ENCODE measurements around the gene TMEM53.
"Not testable (repeated sequence)": the region's sequence is repeated elsewhere in the genome, so short reads cannot be mapped to it uniquely, and the experiment has no call there.

TMEM53 gene

DNA sequence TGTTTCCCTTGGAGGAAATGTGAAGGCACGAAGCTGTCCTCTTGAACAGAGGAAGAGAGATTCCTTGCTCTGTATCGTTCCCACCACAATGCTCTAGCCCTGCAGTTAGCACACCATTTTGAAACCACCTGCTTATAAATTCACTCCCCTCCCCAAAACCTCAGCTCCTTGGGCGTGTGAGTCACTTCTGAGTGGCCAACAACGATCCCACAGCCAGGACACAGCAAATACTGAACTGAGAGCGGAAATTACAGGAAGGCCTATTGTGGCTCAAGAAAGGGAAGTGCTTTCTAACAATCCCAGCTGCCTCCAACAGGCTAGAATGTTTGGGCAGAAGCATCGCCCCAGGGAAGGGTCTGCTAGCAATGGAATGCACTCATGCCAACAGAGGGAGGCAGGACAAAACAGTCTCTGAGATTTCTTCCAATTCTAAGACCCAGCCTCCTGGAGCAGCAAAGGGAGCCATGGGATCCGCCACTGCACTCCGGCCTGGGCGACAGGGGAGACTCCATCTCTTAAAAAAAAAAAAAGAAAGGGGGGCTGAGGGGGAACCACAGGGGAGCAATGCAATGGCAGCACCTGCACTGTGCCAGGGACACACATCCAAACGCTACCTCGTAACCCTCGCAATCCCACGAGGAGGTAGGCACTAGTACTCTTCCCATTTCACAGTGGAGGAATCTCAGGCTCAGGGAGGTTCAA lies 1.9 kb downstream of the TMEM53 start:
- no peak for DNase-seq

DNA sequence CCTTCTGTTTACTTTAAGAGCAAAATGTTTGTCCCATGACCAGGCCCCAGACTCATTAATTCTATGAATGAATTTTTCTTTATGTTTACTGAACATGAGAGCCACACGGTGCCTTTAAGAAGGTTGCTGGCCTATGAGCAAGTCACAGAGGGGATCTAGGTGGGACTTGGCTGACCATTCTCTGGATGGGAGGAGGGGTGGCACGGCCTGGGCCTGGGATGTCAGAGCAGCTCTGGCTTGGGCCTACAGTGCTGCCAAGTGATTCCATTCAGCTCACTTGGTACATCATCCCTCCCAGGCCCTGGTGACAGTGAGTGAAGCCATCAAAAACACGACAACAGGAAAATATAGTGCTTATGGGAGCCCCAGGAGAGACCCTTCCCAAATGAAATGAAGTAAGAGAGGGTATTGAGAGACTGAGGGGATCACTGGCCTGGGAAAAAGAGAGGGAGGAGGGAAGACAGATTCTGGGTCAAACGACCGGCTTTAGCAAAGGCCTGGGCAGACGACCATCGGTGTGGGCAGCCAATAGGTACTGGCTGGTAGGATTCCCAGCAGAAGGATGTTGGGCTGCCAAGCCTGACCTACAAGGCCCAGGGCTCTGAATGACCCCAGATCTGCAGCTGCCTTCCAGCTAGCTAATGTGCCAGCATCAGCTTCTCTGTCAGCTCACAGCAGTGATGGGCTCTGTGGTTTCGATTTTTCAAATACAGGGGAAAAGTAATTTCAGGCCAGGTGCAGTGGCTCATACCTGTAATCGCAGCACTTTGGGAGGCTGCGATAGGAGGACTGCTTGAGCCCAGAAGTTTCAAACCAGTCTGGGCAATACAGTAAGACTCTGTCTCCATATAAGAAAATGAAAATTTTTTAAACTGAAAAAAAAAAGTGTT lies 3.3 kb downstream of the TMEM53 start:
- no peak for DNase-seq

DNA sequence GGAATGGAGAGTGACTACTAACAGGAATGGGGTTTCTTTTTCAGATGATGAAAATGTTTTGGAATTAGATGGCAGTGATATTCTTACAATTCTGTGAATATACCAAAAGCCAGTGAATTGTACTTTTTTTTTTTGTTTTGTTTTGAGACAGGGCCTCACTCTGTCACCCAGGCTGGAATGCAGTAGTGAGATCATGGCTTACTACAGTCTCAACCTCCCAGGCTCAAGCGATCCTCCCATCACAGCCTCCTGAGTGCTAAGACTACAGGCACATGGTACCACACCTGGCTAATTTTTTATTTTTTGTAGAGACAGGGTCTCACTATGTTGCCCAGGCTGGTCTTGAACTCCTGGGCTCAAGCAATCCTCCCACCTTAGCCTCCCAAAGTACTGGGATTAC lies 7.6 kb downstream of the TMEM53 start:
- DNase-seq = not testable (repeated sequence)

DNA sequence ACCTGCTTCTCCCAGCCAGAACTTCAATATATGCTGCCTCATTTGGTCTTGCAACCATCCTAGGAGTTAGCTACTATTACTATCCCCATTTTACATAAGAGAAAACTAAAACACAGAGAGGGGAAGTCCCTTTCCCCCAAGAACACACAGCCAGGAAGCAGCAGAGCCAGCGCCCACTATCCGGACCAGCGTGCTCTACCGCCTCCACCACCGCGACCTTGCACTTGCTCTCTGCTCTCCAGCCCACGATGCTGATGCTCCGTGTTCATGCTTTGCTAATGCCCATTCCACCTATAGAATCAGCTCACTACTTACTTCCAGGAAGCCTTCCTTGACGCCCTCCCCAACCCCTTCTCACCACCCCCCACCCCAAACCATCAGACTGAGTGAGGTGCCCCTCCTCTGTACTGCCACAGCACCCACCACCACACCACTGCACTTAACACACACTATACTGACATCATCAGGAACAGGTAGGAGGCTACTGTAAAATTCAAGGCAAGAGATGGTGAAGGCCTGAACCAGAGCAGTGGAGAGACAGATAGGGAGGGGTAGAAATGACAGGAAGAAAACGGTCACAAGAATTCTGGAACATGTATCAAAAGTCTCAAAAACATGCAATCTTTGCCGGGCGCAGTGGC lies 9.4 kb downstream of the TMEM53 start:
- no peak for DNase-seq

DNA sequence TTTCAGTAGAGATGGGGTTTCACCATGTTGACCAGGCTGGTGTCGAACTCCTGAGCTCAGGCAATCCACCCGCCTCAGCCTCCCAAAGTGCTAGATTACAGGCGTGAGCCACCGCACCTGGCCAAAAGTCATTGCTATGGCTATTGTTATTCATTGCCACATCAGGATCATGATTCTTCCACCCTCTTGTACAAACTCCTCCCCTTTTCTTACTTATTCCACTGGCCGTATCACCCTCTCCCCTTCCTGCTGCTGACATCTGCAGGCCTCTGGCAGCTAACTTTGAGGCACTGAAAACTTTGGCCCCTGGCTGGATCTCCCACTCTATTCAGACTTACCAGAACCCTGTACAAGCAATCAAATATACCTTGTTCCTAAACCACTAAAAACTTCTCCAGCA lies 10.9 kb downstream of the TMEM53 start:
- DNase-seq = no peak

DNA sequence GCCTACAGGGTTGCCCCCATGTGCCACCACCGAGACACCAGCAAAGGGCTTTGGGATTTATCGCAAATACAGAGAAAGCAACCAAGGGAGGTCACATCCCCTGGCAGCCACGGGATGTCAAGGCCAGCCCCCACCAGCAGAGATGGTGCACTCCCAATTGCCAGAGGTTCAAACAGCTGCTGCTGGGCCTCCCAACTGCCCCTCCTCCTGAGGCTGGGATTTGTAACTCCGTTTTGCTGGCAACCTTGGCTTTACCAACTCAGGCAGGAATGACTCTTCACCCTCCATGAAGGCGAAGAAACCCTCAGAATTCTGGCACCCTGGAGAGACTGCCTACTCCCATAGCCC lies 11.6 kb downstream of the TMEM53 start:
- DNase-seq = no peak

DNA sequence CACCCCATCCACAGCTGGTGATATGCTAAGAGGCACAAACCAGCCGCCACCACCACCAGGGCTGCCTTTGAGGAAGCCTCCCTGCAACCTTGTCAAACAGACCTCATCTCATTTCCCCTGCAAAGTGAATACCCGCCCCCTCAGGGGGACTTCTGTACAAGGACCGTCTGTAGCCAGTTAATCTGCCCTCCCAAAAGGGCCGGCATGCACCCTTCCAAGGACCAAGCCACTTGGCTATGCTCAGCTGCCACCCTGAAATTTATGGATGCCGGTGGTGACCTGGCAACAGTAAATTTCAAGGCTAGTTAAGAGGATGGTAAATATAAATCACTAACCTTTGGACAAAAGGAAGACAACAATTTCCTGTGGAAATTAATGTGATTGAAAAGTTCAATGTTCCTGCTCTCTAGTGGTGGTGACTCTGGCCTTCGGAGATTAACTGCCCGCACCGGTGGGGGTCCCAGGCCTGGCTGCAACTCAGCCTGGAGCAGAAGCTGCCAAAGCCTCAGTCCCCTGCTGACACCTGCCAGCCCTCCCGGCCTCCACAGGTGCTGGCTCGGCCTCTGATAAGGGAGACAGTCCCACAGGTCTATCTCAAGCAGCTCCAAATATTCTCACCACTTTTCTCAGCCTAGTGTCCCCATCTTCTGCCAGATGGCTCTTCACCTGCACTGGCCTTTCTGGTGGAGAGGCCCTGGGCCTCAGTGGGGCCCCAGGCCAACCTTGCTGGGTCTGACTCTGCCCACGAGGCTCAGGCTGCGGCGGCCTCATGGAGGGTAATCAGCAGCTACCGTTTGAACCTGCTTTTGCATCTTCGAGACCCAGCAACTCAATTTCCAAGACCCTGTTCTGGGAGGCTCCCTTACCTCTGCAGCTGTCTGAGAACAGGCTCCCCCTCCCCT lies 12.2 kb downstream of the TMEM53 start:
- DNase-seq = no peak

DNA sequence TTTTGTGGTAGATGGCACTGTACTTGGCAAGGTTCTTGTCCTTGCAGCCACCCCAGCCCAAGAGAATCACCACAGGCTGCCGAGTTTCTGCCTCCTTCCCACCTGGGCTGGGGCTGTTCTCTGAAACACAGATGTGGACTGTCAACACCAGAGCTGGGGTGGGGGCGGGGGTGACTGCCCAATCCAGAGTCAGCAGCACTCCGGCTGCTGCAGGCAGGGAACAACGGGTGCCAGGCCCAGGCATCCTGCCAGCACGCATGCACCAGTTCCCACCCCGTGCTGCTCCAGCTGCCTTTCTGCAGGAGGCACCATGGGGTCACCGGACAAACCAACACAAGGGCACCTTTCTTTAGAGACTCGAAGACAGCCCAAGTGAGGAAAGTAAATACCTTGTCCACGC lies 14.1 kb downstream of the TMEM53 start:
- DNase-seq = no peak

DNA sequence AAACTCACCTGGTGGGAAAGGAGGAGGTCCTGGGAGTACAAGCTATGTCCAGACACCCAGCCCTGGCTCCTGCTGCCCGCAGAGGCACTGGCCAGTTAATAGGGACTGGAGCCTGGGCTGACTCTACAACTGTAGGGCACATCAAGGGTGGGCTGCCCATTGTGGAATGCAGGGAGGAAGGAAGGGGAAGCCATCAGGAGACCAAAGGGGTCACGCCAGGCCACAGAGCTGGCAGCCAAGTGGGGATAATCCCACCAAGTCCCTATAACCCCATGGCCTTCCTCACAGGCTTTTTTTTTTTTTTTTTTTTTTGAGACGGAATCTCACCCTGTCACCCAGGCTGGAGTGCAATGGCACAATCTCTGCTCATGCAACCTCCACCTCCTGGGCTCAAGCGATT lies 14.7 kb downstream of the TMEM53 start:
- DNase-seq = no peak

DNA sequence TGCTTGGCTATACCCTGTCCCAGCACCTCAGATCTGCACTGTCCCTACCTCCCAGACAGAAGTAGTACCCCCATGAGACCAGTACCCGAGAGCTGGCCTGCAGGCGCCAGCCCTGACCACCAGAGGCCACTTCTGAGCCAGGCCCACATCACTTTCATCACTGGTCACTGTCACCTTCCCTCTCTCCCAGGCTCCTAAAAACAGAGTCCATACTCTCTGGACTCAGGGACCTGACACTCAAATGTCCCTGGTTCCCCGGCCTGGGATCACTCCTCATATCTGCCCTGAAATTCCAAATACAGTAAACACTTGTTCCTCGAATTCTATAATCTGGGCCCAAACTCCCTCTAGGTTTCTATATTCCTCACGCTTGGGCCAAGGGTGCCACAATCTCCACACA lies 18.7 kb downstream of the TMEM53 start:
- DNase-seq = no peak

DNA sequence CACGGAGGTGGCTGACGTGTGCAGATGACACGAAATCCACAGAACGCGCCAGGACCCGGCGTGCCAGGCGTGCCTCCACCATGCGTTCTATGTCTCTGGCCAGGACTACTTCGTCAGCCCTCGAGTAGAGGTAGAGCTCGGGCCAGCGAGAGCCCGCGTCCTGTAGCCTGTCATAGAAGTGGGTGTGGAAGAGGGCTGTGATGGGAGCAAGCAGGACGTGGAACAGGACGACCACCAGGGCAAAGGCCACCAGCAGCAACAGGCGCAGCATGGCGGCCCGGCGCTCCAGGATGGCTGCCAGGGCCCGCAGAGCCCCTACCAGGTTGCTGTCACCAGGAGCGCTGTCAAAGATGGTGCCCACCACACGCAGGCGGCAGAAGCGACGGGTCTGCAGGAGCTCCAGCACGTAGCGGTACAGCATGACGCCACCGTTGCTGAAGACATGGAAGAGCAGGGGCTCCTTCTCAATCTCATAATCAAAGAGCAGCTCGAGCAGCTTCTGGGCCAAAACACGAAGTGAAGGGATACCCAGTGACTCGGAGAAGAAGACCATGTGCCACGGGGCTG lies 19.6 kb downstream of the TMEM53 start:
- DNase-seq = no peak

DNA sequence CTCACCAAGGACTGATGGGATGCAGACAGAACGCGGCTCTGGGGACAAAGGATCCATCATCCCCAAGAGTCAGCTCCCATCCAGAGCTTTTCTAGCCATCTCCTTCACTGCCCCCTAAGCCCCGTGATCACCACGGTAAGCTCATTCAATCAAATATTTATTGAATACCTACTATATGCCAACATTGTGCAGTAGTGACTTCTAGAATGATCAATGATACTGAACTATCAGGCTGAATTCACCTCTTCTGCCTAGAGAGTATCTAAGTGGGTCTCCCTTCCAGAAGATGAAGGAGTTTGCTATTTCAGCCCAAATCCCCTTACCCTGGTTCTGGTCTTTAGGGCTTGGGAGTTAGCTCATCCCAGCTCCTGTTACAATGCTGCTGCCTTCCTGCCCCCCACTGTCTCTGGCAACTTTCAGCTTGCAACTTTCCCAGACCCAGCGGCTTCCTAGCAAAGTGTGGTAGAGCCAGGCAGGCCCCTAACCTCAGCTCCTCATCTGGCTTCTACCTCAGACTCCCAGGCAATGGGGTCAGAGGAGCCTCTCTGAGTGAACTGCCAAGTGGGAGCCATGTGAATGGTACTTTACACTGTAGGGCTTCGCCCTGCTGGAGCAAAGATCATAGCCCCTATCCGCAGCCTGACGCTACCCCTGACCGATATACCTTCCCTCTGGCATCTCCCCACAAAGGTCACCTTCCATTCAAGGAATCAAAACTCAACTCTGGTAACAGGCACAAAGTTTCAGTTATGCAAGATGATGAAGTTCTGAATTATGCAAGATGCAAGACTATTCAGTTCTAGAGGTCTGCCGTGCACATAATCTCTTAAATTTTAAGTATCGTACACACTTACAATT lies 20.9 kb downstream of the TMEM53 start:
- DNase-seq = no peak

DNA sequence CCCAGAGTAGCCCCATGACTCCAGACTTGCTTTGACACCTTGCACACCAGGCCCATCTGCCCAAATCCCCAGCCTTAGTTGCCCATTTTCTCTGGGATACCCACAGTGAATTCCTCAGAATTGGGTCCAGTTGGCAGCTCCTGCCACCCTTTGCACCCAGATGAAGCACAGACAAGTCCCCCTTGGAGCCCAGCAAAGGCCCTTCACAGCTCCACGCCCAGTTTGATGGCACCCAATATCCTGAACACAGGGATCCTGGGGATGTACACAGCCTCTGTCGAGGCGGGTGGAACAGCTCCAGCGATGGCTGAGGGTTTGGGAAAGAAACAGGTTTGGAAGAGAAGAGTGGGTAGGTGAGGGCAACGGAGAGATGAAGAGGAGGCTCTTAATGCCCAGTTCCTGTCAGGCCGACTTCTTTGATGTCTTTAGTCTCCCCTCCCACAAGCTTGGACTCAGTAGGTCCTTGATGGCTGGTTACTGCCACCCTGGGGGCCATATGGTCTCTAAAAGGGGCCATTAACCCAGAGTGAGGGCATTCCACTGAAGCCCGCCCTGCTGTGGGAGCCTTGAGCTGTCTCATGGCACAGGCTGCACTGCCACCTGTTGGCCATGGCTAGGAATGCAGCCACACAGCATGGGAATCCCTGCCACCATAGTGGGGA lies 21.7 kb downstream of the TMEM53 start:
- peak in 1 of 2 experiments; percentile 45 for DNase-seq

DNA sequence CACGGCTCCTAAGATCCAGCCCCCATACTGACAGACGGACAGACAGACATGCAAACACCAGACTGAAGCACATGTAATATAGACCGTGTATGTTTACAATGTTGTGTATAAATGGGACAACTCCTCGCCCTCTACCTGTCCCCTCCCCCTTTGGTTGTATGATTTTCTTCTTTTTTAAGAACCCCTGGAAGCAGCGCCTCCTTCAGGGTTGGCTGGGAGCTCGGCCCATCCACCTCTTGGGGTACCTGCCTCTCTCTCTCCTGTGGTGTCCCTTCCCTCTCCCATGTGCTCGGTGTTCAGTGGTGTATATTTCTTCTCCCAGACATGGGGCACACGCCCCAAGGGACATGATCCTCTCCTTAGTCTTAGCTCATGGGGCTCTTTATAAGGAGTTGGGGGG lies 23.2 kb downstream of the TMEM53 start:
- DNase-seq = no peak

DNA sequence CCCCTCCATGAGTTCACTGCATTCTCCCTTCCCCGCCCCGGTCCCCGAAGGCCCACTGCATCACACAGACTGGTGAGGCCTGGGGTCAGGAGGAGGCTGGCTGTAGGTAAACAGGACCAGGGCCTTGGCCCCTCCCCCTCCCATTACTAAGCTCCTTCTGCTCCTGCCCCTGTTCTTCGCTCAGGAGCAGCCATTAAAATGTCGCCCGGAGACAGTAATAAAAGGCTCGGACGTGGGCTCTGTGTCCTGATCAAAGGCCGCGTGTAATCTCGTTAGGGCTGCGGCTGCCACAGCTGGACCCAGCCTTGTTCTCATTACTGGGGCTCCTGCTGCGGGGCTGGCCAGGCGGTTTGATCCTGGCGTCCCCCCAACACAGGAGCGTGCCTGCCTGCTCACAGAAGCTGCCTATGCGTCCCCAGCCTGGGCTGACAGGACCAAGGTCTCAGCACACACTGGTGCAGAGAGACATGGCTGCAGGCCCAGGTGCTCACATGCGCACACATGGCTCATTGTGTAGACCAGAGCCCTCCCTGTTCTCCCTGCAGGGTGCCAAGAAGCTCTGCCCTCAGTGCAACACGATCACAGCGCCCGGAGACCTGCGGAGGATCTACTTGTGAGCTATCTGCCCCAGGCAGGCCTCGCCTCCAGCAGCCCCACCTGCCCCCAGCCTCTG lies 24.0 kb downstream of the TMEM53 start:
- DNase-seq = no peak

DNA sequence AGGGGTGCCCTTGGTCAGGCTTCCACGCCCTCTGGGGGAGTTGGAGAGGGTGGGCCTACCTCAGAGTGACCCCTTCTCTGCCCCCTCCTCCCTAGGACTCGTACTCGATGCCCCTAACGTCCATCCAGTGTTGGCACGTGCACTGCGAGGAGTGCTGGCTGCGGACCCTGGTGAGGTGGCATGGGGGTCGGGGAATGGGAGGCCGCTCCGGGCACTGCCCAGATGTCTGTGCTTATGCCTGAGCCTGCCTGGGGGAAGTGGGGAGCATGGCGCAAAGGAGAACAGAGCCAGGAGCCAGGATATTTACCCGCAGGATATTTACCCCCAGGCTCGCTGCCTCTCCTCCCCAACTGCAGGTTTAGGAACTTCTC lies 24.5 kb downstream of the TMEM53 start:
- DNase-seq = no peak

DNA sequence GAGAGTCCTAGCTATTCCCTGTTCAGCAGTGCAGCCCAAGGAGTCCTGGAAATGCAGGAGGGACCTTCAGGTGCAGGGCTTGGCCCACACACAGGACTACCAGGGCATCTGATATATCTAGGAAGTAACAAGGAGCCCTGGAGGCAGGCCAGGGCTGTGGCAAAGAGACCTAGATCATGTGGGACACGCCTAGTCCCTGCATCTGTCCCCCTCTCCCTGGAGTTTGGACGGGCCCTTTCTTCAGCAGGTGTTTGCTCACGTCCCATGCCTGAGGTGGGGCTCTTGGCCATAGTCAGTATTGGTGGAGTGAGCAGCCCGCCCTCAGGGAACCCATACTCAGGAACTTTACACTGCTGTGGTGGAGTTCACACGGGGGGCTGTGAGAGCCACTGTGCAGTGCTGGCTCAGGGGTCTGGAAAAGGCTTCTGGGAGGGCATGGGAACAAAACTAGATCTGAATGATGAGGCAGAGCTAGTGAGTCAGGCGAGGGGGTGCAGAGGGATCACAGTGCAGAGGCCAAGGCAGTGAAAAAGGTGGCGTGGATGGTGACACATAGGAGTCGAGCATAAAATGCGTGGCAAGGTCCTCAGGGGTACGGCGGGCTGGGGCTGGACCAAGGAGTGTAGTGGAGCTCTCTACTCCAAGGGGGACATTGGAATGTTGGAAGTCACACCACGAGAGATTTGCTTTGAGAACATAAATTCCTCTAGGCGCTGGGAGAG lies 25.6 kb downstream of the TMEM53 start:
- no peak for DNase-seq

DNA sequence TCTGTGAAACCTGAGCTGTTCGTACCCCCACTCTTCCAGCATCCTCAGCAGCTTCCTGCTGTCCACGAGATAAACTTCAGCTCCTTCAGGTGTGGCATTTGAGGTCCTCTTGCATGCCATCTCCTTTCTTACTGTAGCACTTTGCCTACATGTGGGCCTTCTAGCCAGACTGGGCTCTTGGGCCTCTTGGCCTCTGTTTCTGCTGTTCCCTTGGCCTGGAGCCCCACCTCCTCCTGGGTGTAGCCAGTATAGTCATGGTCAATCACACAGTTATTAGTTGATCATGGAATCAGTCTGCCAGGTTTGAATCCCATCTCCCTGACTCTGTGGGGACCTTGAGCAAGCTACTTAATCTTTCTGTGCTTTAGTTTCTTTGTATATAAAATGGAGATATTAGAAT lies 26.4 kb downstream of the TMEM53 start:
- no peak for DNase-seq

DNA sequence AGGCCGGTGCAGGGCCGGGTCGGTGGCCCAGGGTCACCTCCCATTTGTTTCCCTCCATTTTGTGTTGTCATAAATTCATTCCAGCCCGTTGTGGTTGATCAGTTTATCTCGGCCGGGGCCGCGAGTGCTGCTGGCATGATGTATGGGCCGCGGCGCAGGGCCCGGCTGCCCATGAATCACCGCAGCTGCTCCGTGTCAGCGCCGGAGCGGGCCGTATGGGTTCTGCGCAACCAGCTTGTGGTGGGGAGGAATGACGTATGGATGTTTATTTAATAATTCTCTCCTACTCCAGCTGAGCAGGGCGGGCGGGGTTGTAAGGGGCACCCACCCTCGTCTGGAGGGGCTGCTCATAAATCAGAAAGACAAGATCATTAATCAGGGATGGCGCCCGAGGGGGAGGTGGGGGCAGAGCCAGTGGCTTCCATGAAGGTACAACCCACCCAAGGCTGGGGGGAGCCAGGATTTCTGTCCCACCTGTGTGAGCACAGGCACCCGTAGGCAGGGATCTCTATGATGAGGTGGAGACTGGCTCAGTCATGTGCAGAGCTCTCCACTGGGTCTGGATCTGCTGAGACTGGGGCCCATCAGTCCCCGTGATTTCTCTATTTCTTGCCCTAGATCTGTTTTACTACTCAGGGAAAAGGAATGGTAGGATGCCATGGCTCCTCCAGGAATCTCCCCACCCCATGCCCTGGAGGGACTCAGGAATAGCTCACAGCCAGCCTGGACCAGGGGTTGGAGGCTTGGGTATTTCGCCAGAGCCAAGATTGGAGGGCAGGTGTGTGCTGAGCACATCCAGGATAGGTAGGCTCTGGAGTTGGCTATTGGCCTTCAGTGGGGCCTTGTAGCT lies 27.8 kb downstream of the TMEM53 start:
- no peak for DNase-seq
